ENCODE results near the gene TMEM81. TPM values are rescaled to one million over a fixed set of nuclear protein-coding genes. Genes with fewer than 3 reads are reported as not detected.
A peak's percentile ranks its signal among the peaks of the same experiment; 100 is the strongest.

Gene TMEM81
- total RNA-seq, 2 experiments from 2014 or later, result 3.7 to 3.9 TPM

DNA sequence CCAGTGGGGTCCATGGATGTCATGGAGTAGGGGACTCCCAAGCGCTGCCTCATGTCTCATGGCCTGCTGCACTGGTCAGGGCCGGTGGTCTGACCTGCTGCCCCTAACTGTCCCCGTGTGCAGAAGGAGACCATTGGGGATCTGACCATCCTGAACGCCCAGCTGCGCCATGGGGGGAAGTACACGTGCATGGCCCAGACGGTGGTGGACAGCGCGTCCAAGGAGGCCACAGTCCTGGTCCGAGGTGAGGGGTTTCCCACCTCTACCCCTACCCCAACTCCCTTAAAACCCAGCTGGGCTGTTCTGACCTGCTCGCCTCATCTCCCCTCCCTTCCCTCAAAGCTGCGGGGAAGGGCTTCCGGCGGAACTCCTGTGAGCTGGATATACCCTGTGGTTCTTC lies 18.6 kb downstream of the TMEM81 start:
- no peaks in the 10 kb centered on the region for H3K27me3 Mint-ChIP-seq (ENCODE audit: low read depth)
- no peak for DNase-seq
- intact Hi-C loops (cut with micrococcal nuclease), result no loop called here
- CTCF ChIA-PET, result interaction anchor here (0.8 kb wide), 1 partner anchor 124 kb away, joined by 4 read pairs; no protein-coding TSS in a partner anchor
- H3K9me3 Mint-ChIP-seq, result no peaks in the 10 kb centered on the region
- H3K27ac Mint-ChIP-seq, result no peak overlapping the region
- H3K4me3 Mint-ChIP-seq, result no peak overlapping the region
- H3K36me3 Mint-ChIP-seq (ENCODE audit: low read depth), result no peaks in the 10 kb centered on the region
- peaks cover 2% of the 10 kb centered on the region for H3K4me1 Mint-ChIP-seq (ENCODE audit: low read depth)

DNA sequence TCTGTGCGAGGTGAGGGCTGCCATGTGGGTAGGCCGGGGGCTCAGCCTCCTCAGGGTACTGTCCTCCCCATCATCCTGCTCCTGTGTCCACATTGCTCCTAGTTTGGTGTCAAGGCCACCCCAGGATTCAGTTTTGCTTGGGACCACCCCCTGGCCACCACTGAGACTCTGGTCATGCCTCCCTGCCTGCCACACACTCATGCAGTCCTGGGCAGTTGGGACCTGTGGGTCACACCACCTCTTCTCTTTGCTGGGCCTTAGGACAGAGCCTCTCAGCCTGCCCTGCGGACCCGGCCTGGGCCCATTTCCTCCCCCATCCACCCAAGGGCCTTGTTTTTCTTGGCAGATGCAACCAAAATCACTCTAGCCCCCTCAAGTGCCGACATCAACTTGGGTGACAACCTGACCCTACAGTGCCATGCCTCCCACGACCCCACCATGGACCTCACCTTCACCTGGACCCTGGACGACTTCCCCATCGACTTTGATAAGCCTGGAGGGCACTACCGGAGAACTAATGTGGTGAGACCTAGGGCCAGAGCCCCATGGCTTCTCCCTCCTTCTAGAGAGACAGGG lies 19.4 kb downstream of the TMEM81 start:
- intact Hi-C loops (cut with micrococcal nuclease), result no loop called here
- H3K36me3 Mint-ChIP-seq (ENCODE audit: low read depth), result no peaks in the 10 kb centered on the region
- DNase-seq, result no peak
- CTCF ChIA-PET, result interaction anchor here (3.8 kb wide), 1 partner anchor 92 kb away, joined by 36 read pairs; no protein-coding TSS in a partner anchor
- H3K27me3 Mint-ChIP-seq (ENCODE audit: low read depth), result no peaks in the 10 kb centered on the region
- H3K27ac Mint-ChIP-seq, result no peak overlapping the region
- H3K4me1 Mint-ChIP-seq (ENCODE audit: low read depth), result peaks cover 2% of the 10 kb centered on the region
- H3K9me3 Mint-ChIP-seq, result no peaks in the 10 kb centered on the region
- H3K4me3 Mint-ChIP-seq, result no peak overlapping the region

DNA sequence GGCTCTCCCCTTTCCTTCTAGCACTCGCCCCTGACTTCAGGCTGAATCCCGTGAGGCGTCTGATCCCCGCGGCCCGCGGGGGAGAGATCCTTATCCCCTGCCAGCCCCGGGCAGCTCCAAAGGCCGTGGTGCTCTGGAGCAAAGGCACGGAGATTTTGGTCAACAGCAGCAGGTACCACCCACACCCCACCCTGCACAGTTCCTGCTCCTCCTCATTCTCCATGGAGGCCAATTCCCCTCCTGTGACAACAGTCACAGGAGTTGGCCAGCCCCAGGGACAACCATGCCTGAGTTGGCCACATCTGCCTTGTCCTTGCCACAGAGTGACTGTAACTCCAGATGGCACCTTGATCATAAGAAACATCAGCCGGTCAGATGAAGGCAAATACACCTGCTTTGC lies 20.0 kb downstream of the TMEM81 start:
- H3K27ac Mint-ChIP-seq, result no peak overlapping the region
- intact Hi-C loops (cut with micrococcal nuclease), result no loop called here
- H3K4me1 Mint-ChIP-seq (ENCODE audit: low read depth), result peaks cover 2% of the 10 kb centered on the region
- H3K4me3 Mint-ChIP-seq, result no peak overlapping the region
- CTCF ChIA-PET, result interaction anchor here (0.7 to 4.2 kb wide), 5 partner anchors 75 to 231 kb away, joined by 3 to 116 read pairs (median 36); no protein-coding TSS in a partner anchor
- no peaks in the 10 kb centered on the region for H3K36me3 Mint-ChIP-seq (ENCODE audit: low read depth)
- no peak for DNase-seq
- H3K27me3 Mint-ChIP-seq (ENCODE audit: low read depth), result no peaks in the 10 kb centered on the region
- H3K9me3 Mint-ChIP-seq, result no peaks in the 10 kb centered on the region

DNA sequence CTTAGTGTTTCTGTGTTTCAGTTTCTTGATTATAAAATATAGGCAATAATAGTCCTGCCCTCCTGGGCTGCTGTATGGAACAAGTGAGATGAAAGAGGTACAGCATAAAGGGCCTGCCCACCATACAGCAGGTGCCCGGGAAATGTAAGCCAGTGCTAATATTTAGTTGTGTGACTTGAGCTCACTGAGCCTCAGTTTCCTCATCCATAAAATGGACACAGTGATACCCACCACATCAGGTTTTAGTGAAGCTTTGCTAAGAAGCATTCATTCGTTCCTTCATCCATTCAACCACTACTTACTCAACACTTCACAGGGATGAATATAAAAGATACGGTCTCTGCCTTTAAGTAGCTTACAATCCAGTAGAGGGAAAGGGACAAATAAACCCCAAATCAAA lies 21.4 kb downstream of the TMEM81 start:
- no peaks in the 10 kb centered on the region for H3K9me3 Mint-ChIP-seq
- no peak overlapping the region for H3K27ac Mint-ChIP-seq
- H3K36me3 Mint-ChIP-seq (ENCODE audit: low read depth), result no peaks in the 10 kb centered on the region
- intact Hi-C loops (cut with micrococcal nuclease), result no loop called here
- CTCF ChIA-PET, result interaction anchor here (0.6 to 4.2 kb wide), 12 partner anchors 19 to 316 kb away, joined by 3 to 116 read pairs (median 8); no protein-coding TSS in a partner anchor
- peaks cover 2% of the 10 kb centered on the region for H3K4me1 Mint-ChIP-seq (ENCODE audit: low read depth)
- DNase-seq, result no peak
- no peaks in the 10 kb centered on the region for H3K27me3 Mint-ChIP-seq (ENCODE audit: low read depth)
- no peak overlapping the region for H3K4me3 Mint-ChIP-seq

DNA sequence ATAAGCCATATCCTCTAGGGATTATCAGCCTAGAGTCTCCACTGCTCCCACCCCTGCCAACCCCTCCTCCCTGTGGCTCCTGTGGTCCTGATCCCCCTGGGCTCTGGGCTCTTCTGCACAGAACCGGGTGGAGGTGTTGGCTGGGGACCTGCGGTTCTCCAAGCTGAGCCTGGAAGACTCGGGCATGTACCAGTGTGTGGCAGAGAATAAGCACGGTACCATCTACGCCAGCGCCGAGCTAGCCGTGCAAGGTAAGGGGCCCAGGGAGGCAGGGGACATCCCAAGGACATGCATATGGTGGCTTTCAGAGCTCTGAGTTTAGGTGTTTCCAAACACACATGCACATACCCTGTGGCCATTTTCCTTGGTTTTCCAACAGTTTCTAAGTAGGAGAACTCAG lies 21.9 kb downstream of the TMEM81 start:
- peaks cover 2% of the 10 kb centered on the region for H3K4me1 Mint-ChIP-seq (ENCODE audit: low read depth)
- no peaks in the 10 kb centered on the region for H3K36me3 Mint-ChIP-seq (ENCODE audit: low read depth)
- H3K9me3 Mint-ChIP-seq, result no peaks in the 10 kb centered on the region
- intact Hi-C loops (cut with micrococcal nuclease), result no loop called here
- no peaks in the 10 kb centered on the region for H3K27me3 Mint-ChIP-seq (ENCODE audit: low read depth)
- no peak overlapping the region for H3K4me3 Mint-ChIP-seq
- no peak overlapping the region for H3K27ac Mint-ChIP-seq
- CTCF ChIA-PET, result interaction anchor here (0.6 to 4.2 kb wide), 21 partner anchors 8 to 357 kb away, joined by 3 to 116 read pairs (median 5); partner anchors contain the start of gene RBBP5
- no peak for DNase-seq

DNA sequence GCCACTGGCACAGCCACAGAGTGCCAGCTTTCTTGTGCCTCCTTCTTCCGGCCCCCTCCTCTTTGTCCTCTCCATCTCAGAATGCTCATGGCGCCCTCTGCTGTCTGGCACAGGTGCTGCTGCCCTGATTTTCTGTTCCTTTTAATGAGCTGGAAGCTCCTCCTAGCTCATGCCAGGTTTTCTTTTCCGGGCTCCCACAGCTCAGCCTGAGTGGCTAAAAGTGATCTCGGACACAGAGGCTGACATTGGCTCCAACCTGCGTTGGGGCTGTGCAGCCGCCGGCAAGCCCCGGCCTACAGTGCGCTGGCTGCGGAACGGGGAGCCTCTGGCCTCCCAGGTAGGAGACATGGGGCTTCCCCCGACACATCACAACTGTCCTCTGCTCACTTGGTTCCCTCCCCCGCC lies 22.6 kb downstream of the TMEM81 start:
- H3K36me3 Mint-ChIP-seq (ENCODE audit: low read depth), result no peaks in the 10 kb centered on the region
- intact Hi-C loops (cut with micrococcal nuclease), result loop anchor here (1.0 kb wide), 2 partner anchors 72 to 86 kb away; no protein-coding TSS in a partner anchor
- no peak overlapping the region for H3K27ac Mint-ChIP-seq
- CTCF ChIA-PET, result interaction anchor here (0.5 to 4.2 kb wide), 40 partner anchors 9 to 435 kb away, joined by 3 to 116 read pairs (median 4); partner anchors contain the start of gene RBBP5
- peaks cover 2% of the 10 kb centered on the region for H3K4me1 Mint-ChIP-seq (ENCODE audit: low read depth)
- H3K27me3 Mint-ChIP-seq (ENCODE audit: low read depth), result no peaks in the 10 kb centered on the region
- peak; percentile 90 for DNase-seq
- no peak overlapping the region for H3K4me3 Mint-ChIP-seq
- no peaks in the 10 kb centered on the region for H3K9me3 Mint-ChIP-seq

DNA sequence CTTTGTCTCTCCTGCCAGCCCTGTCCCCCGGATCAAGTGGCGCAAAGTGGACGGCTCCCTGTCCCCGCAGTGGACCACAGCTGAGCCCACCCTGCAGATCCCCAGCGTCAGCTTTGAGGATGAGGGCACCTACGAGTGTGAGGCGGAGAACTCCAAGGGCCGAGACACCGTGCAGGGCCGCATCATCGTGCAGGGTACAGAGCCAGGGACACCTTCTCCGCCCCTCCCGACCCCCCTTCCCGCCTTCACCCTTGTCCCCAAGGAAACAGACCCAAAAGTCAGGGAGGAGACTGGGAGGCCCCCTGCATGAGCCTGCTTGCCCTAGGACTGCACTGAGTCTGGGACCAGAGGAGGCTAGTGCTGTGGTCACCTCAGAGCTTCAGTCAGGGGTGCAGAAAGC lies 23.0 kb downstream of the TMEM81 start:
- DNase-seq, result no peak
- Mint-ChIP-seq H3K4me1 (ENCODE audit: low read depth) (peaks cover 2% of the 10 kb centered on the region), H3K27ac (no peak overlapping the region), H3K9me3 (no peaks in the 10 kb centered on the region), H3K36me3 (ENCODE audit: low read depth) (no peaks in the 10 kb centered on the region), H3K27me3 (ENCODE audit: low read depth) (no peaks in the 10 kb centered on the region), H3K4me3 (no peak overlapping the region)
- intact Hi-C loops (cut with micrococcal nuclease), result loop anchor here (1.0 kb wide), 2 partner anchors 72 to 86 kb away; no protein-coding TSS in a partner anchor
- CTCF ChIA-PET, result interaction anchor here (0.5 to 4.2 kb wide), 37 partner anchors 9 to 434 kb away, joined by 3 to 116 read pairs (median 5); no protein-coding TSS in a partner anchor

DNA sequence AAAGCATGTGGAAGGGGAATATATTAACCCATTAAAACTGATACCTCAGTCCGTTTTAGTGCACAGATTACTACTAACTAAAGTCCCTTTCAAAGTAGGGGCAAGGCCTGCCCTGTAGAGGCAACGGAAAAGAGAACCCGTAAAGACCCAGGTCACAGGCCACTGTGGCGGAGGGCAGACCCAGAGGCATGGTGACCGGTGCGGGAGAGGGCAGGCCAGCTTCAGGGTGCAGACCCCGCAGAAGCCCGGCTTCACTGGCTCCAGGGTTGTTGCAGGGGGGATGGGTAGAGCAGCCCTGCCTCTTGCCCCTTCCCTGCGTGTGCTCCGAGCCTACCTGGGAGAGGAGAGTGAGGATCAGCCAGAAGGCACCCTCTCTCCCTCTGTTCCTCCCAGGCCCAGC lies 23.5 kb downstream of the TMEM81 start:
- CTCF ChIA-PET, result interaction anchor here (0.7 to 4.2 kb wide), 19 partner anchors 10 to 238 kb away, joined by 3 to 116 read pairs (median 8); no protein-coding TSS in a partner anchor
- H3K4me3 Mint-ChIP-seq, result no peak overlapping the region
- H3K4me1 Mint-ChIP-seq (ENCODE audit: low read depth), result peaks cover 2% of the 10 kb centered on the region
- no peaks in the 10 kb centered on the region for H3K27me3 Mint-ChIP-seq (ENCODE audit: low read depth)
- no peak overlapping the region for H3K27ac Mint-ChIP-seq
- intact Hi-C loops (cut with micrococcal nuclease), result loop anchor here (1.0 kb wide), 2 partner anchors 71 to 85 kb away; no protein-coding TSS in a partner anchor
- H3K36me3 Mint-ChIP-seq (ENCODE audit: low read depth), result no peaks in the 10 kb centered on the region
- no peak for DNase-seq
- H3K9me3 Mint-ChIP-seq, result no peaks in the 10 kb centered on the region

DNA sequence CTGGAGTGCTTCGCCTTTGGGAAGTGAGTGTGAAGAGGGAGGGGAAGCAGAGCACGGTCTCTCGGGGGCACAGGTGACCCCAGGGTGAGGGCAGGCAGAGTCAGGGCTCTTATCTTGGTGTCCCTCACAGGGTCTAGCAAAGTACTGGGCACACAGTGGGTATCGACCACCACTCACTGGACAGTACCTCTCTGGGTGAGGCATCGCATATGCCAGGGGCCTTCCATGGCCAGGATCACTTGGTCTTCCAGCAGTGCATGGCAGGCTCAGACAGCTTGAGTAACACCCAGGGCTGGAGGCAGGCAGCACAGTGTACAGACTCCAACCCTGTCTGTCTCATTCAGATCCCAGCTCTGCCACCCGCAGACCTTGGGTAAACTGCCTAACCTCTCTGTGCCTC lies 24.6 kb downstream of the TMEM81 start:
- CTCF ChIA-PET, result interaction anchor here (0.6 to 1.1 kb wide), 2 partner anchors 84 to 998 kb away, joined by 3 read pairs; no protein-coding TSS in a partner anchor
- H3K4me1 Mint-ChIP-seq (ENCODE audit: low read depth), result peaks cover 2% of the 10 kb centered on the region
- no peaks in the 10 kb centered on the region for H3K9me3 Mint-ChIP-seq
- H3K36me3 Mint-ChIP-seq (ENCODE audit: low read depth), result no peaks in the 10 kb centered on the region
- no peak overlapping the region for H3K27ac Mint-ChIP-seq
- no peak overlapping the region for H3K4me3 Mint-ChIP-seq
- H3K27me3 Mint-ChIP-seq (ENCODE audit: low read depth), result no peaks in the 10 kb centered on the region
- intact Hi-C loops (cut with micrococcal nuclease), result no loop called here
- DNase-seq, result no peak

DNA sequence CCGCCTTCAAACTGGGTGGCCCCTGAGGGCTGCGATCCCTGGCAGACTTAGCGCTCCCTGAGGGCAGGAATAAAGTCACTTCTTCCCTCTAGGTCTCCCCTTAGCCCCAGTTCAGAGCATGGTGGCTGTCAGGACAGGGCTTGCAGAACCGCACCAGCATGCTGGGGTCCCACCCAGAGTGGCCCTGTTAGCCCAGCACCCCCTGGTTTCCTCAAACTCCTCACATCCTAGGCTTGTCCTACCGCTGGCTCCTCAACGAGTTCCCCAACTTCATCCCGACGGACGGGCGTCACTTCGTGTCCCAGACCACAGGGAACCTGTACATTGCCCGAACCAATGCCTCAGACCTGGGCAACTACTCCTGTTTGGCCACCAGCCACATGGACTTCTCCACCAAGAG lies 25.4 kb downstream of the TMEM81 start:
- Mint-ChIP-seq H3K27ac (no peak overlapping the region), H3K4me3 (no peak overlapping the region), H3K36me3 (ENCODE audit: low read depth) (no peaks in the 10 kb centered on the region), H3K9me3 (no peaks in the 10 kb centered on the region), H3K4me1 (ENCODE audit: low read depth) (peaks cover 2% of the 10 kb centered on the region), H3K27me3 (ENCODE audit: low read depth) (no peaks in the 10 kb centered on the region)
- intact Hi-C loops (cut with micrococcal nuclease), result no loop called here
- CTCF ChIA-PET, result interaction anchor here (0.6 to 1.1 kb wide), 2 partner anchors 83 to 997 kb away, joined by 3 read pairs; no protein-coding TSS in a partner anchor
- DNase-seq, result no peak

DNA sequence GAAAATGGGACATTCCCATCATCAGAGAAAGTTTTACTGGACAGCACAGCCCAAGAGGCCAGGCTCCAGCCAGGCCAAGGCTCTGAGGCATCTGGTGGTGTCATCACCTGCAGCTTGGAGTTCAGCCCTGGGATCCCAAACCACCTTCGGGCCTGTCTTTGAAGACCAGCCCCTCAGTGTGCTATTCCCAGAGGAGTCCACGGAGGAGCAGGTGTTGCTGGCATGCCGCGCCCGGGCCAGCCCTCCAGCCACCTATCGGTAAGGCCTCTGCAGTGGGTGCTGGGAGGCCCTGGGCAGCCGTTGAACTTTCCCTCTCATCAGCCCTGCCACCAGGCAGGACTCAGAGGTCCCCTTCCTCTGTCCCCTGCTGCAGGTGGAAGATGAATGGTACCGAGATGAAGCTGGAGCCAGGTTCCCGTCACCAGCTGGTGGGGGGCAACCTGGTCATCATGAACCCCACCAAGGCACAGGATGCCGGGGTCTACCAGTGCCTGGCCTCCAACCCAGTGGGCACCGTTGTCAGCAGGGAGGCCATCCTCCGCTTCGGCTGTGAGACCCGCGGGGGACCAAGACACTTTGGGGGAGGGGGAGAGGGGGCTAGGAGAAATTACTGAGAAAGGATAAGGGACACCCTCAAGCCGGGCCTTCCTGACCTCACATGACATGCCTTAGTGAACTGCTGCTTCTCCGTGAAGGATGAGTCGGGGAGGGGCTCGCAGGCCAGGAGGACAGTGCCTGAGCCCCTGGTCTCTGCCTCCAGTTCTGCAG lies 26.3 kb downstream of the TMEM81 start:
- intact Hi-C loops (cut with micrococcal nuclease), result no loop called here
- H3K36me3 Mint-ChIP-seq (ENCODE audit: low read depth), result no peaks in the 10 kb centered on the region
- no peaks in the 10 kb centered on the region for H3K9me3 Mint-ChIP-seq
- no peak overlapping the region for H3K27ac Mint-ChIP-seq
- no peak overlapping the region for H3K4me3 Mint-ChIP-seq
- no peaks in the 10 kb centered on the region for H3K27me3 Mint-ChIP-seq (ENCODE audit: low read depth)
- H3K4me1 Mint-ChIP-seq (ENCODE audit: low read depth), result peaks cover 2% of the 10 kb centered on the region
- DNase-seq, result no peak
- CTCF ChIA-PET, result no interaction called here

DNA sequence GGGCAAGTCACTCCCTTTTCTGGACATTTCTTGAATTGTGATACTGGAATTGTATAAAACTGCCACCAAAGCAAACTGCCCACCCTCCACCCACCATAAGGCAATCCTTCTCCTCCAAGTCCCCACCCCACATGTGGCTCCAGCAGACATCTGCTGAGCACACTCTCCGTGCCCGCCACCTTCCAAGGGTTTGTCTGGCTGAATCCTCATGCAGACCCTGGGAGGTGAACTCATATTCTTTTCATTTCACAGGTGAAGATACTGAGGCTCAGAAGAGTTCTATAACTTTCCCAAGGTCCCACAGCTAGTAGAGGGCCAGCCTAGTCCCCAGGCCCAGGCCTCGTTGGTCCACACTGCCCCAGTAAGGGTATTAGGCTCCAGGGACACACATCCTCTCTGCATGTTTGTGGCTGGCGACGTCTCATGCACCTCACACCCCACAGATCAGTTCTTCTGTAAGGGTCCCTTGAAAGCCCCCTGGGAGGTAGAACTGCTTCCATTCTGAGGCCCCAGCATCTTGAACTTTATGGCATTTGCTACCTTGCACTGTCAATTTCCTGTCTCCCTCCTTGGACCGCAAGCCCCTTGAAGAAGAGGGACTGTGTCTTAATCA lies 27.2 kb downstream of the TMEM81 start:
- Mint-ChIP-seq H3K4me1 (ENCODE audit: low read depth) (peaks cover 2% of the 10 kb centered on the region), H3K4me3 (no peak overlapping the region), H3K27me3 (ENCODE audit: low read depth) (no peaks in the 10 kb centered on the region), H3K27ac (no peak overlapping the region), H3K36me3 (ENCODE audit: low read depth) (no peaks in the 10 kb centered on the region), H3K9me3 (no peaks in the 10 kb centered on the region)
- intact Hi-C loops (cut with micrococcal nuclease), result no loop called here
- CTCF ChIA-PET, result interaction anchor here (1.4 kb wide), 1 partner anchor 80 kb away, joined by 4 read pairs; no protein-coding TSS in a partner anchor
- DNase-seq, result no peak
